ENCODE measurements around the gene TSPAN4.

TSPAN4 gene

GRCh38 chr11:911031-911889 lies 68.6 kb downstream of the TSPAN4 start:
- no peak for DNase-seq (ENCODE audit: low read depth in 2 of 2)

GRCh38 chr11:911890-912219 lies 69.2 kb downstream of the TSPAN4 start:
- DNase-seq (ENCODE audit: low read depth in 2 of 2): no peak

GRCh38 chr11:912266-912665 lies 69.6 kb downstream of the TSPAN4 start:
- DNase-seq (ENCODE audit: low read depth in 2 of 2): no peak

- DNase-seq (ENCODE audit: low read depth in 2 of 2): no peak
Measured at GRCh38 chr11:913043-913442, 70.4 kb downstream of the TSPAN4 start.

GRCh38 chr11:914204-914603 lies 71.6 kb downstream of the TSPAN4 start:
- no peak for DNase-seq (ENCODE audit: low read depth in 2 of 2)

GRCh38 chr11:914747-915501 lies 72.3 kb downstream of the TSPAN4 start:
- no peak for DNase-seq (ENCODE audit: low read depth in 2 of 2)
